Activated CD8-positive, alpha-beta memory T cell treated with anti-CD3 and anti-CD28 coated beads, Interleukin-2, amount 10 ng/mL, durations not matched to agents 7 days and 5 days (primary cell): ENCODE results near the gene SOS1. TPM values are rescaled to one million over a fixed set of nuclear protein-coding genes. Genes with fewer than 3 reads are reported as not detected.
"Not testable (repeated sequence)": the region's sequence is repeated elsewhere in the genome, so short reads cannot be mapped to it uniquely, and the experiment has no call there.

Experiments
- ATAC-seq: fragments of 150-1000 bp; cut with Tn5 transposase; one replicate; pipeline ENCODE4 v1.10.0; 2021; ENCODE audit warnings: moderate library complexity
- CTCF ChIA-PET: fragments of 350-600 bp; sonication (Branson Sonifier 250); formaldehyde crosslinking; loops from one replicate; lab custom pipeline; 2021; ENCODE audit warnings: antibody characterized with exemption; lab: Charles Lee
- DNase-seq: peaks from one replicate; pipeline ENCODE4 v3.0.0-alpha.2; 2020
- H3K27ac Mint-ChIP-seq: one replicate; pipeline ENCODE4 v1.8.0; 2021; ENCODE audit warnings: mild to moderate bottlenecking, mixed read lengths
- H3K27me3 Mint-ChIP-seq: one replicate; pipeline ENCODE4 v1.8.0; 2021; ENCODE audit warnings: mixed read lengths
- H3K36me3 Mint-ChIP-seq: one replicate; pipeline ENCODE4 v1.8.0; 2021; ENCODE audit warnings: mild to moderate bottlenecking, mixed read lengths
- H3K4me1 Mint-ChIP-seq: one replicate; pipeline ENCODE4 v1.8.0; 2021; ENCODE audit warnings: mixed read lengths
- H3K4me3 Mint-ChIP-seq: one replicate; pipeline ENCODE4 v1.8.0; 2021; ENCODE audit warnings: mild to moderate bottlenecking, moderate library complexity, mixed read lengths
- H3K9me3 Mint-ChIP-seq: one replicate; pipeline ENCODE4 v1.8.0; 2022; ENCODE audit warnings: low read depth, mixed read lengths
- total RNA-seq, 2 experiments: library from RNA; stranded (reverse); gene quantifications; one replicate each; pipeline ENCODE4 v1.2.3, GENCODE V29; 2021

The SOS1 gene
- total RNA-seq, result 100 to 1,000 TPM; 134 to 186 TPM

GRCh38 chr2:39120771-39121522 is at the start of gene SOS1:
Gene SOS1 (minus strand): TSS chr2:39121051. CDS start chr2:39120422, 629 bp downstream.
- CTCF ChIA-PET, result interaction anchor here (0.7 to 9.4 kb wide), 20 partner anchors 9 to 173 kb away, joined by 3 to 183 read pairs (median 4); no protein-coding TSS in a partner anchor
- peak within 1 kb of the TSS; percentile 96 for H3K4me3 Mint-ChIP-seq
- no peaks in the 10 kb centered on the region for H3K27me3 Mint-ChIP-seq
- peak within 1 kb of the TSS; percentile 96 for H3K27ac Mint-ChIP-seq
- peak; percentile 97 for DNase-seq
- peaks cover 44% of the 10 kb centered on the region for H3K36me3 Mint-ChIP-seq
- no peaks in the 10 kb centered on the region for H3K9me3 Mint-ChIP-seq
- peaks cover 66% of the 10 kb centered on the region for H3K4me1 Mint-ChIP-seq
- ATAC-seq, result peak; percentile 54

DNA sequence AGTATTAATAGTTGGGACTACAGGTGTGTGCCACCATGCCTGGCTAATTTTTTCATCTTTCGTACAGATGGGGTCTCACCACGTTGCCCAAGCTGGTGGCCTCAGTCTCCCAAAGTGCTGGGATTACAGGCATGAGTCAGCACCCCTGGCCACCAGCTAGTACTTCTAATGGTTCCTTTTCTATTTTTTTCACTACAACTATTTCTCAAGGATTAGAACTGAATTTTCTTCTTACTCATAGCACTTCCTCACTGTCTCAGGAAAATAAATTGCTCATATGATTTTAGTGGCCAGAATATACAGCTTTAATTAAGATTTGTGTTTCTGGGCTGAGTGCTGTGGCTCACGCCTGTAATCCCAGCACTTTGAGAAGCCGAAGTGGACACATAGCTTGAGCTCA is 43.2 kb upstream of the SOS1 start:
- H3K4me3 Mint-ChIP-seq, result no peak overlapping the region
- H3K27ac Mint-ChIP-seq, result no peak overlapping the region
- peaks cover 3% of the 10 kb centered on the region for H3K4me1 Mint-ChIP-seq
- CTCF ChIA-PET, result interaction anchor here (1.2 kb wide), 1 partner anchor 35 kb away, joined by 3 read pairs; no protein-coding TSS in a partner anchor
- H3K36me3 Mint-ChIP-seq, result peaks cover 4% of the 10 kb centered on the region
- H3K27me3 Mint-ChIP-seq, result peaks cover 2% of the 10 kb centered on the region
- DNase-seq, result no peak
- peaks cover 3% of the 10 kb centered on the region for H3K9me3 Mint-ChIP-seq
- ATAC-seq, result no peak

DNA sequence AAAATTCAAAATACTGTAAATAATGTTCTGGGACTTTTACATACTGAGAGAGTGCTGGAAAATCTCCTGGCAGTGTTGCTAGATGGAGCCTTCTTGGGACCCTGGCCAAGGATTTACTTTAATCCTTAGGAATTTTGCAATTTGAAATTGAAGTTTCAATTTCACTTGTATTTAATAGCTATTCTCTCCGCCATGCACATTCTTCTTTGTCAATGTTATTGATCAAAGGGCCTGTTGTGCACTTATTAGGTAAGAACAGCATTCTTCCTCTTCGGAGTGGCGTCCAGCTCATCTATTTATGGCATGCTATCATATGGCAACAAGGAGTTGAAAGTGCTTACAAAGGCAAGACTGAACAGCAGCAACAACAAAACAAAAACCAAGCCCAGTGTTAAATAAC is 40.1 kb upstream of the SOS1 start:
- DNase-seq (no peak), ATAC-seq (no peak)
- H3K36me3 Mint-ChIP-seq, result peaks cover 4% of the 10 kb centered on the region
- CTCF ChIA-PET, result interaction anchor here (0.7 to 1.6 kb wide), 4 partner anchors 50 to 214 kb away, joined by 3 to 4 read pairs (median 3); no protein-coding TSS in a partner anchor
- H3K4me1 Mint-ChIP-seq, result peaks cover 3% of the 10 kb centered on the region
- no peak overlapping the region for H3K27ac Mint-ChIP-seq
- peaks cover 2% of the 10 kb centered on the region for H3K27me3 Mint-ChIP-seq
- no peak overlapping the region for H3K4me3 Mint-ChIP-seq
- H3K9me3 Mint-ChIP-seq, result peaks cover 3% of the 10 kb centered on the region

- ATAC-seq, result no peak
- H3K36me3 Mint-ChIP-seq, result peaks cover 4% of the 10 kb centered on the region
- H3K27me3 Mint-ChIP-seq, result peaks cover 2% of the 10 kb centered on the region
- CTCF ChIA-PET, result no interaction called here
- H3K9me3 Mint-ChIP-seq, result peaks cover 3% of the 10 kb centered on the region
- no peak for DNase-seq
- no peak overlapping the region for H3K27ac Mint-ChIP-seq
- H3K4me1 Mint-ChIP-seq, result peaks cover 6% of the 10 kb centered on the region
- H3K4me3 Mint-ChIP-seq, result no peak overlapping the region
Measured at GRCh38 chr2:39159283-39159682, 38.4 kb upstream of the SOS1 start.

GRCh38 chr2:39158351-39158750 is 37.5 kb upstream of the SOS1 start:
- DNase-seq (no peak), ATAC-seq (no peak)
- peaks cover 1% of the 10 kb centered on the region for H3K27me3 Mint-ChIP-seq
- peaks cover 3% of the 10 kb centered on the region for H3K36me3 Mint-ChIP-seq
- no peak overlapping the region for H3K27ac Mint-ChIP-seq
- H3K4me1 Mint-ChIP-seq, result peaks cover 6% of the 10 kb centered on the region
- peaks cover 2% of the 10 kb centered on the region for H3K9me3 Mint-ChIP-seq
- no peak overlapping the region for H3K4me3 Mint-ChIP-seq
- CTCF ChIA-PET, result interaction anchor here (1.2 kb wide), 1 partner anchor 71 kb away, joined by 3 read pairs; no protein-coding TSS in a partner anchor

GRCh38 chr2:39156846-39157245 is 36.0 kb upstream of the SOS1 start:
- H3K27ac Mint-ChIP-seq, result no peak overlapping the region
- H3K9me3 Mint-ChIP-seq, result no peaks in the 10 kb centered on the region
- H3K27me3 Mint-ChIP-seq, result no peaks in the 10 kb centered on the region
- ATAC-seq (no peak), DNase-seq (no peak)
- H3K4me3 Mint-ChIP-seq, result no peak overlapping the region
- CTCF ChIA-PET, result no interaction called here
- H3K36me3 Mint-ChIP-seq, result no peaks in the 10 kb centered on the region
- H3K4me1 Mint-ChIP-seq, result peaks cover 6% of the 10 kb centered on the region

DNA sequence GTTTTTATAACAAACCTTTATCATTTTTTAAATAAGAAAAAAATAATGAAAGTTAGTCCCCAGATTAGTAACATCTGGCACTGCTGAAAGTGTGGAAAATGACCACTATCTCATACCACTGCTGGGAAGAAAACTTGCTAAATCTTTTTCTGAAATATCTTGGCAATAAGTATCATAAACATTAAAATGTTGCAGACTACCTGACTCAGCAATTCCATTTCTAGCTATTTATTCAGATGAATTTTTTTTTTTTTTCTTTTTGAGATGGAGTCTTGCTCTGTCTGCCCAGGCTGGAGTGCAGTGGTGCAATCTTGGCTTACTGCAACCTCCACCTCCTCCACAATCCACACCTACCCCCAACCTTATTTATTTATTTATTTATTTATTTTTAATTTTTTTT is 35.3 kb upstream of the SOS1 start:
- no peaks in the 10 kb centered on the region for H3K36me3 Mint-ChIP-seq
- H3K4me3 Mint-ChIP-seq, result no peak overlapping the region
- H3K9me3 Mint-ChIP-seq, result no peaks in the 10 kb centered on the region
- no peaks in the 10 kb centered on the region for H3K27me3 Mint-ChIP-seq
- CTCF ChIA-PET, result interaction anchor here (0.9 kb wide), 1 partner anchor 72 kb away, joined by 3 read pairs; no protein-coding TSS in a partner anchor
- peaks cover 6% of the 10 kb centered on the region for H3K4me1 Mint-ChIP-seq
- DNase-seq, result no peak
- ATAC-seq, result no peak
- H3K27ac Mint-ChIP-seq, result no peak overlapping the region

DNA sequence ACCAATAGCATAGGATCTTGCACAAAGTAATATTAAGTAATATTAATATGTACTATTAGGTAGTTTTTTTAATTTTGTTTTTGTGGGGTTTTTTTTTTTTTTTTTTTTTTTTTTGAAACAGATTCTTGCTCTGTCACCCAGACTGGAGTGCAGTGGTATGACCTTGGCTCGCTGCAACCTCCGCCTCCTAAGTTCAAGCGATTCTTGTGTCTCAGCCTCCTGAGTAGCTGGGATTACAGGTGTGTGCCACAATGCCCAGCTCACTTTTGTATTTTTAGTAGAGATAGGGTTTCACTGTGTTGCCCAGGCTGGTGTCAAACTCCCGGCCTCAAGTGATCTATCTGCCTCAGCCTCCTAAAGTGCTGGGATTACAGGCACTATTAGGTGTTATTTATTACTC is 34.7 kb upstream of the SOS1 start:
- ATAC-seq, DNase-seq, H3K9me3 Mint-ChIP-seq, H3K27me3 Mint-ChIP-seq, H3K4me3 Mint-ChIP-seq, H3K4me1 Mint-ChIP-seq, H3K36me3 Mint-ChIP-seq, H3K27ac Mint-ChIP-seq: not testable (repeated sequence)
- CTCF ChIA-PET, result interaction anchor here (0.9 kb wide), 1 partner anchor 72 kb away, joined by 3 read pairs; no protein-coding TSS in a partner anchor

- ATAC-seq, result no peak
- H3K4me3 Mint-ChIP-seq, result no peak overlapping the region
- H3K27ac Mint-ChIP-seq, result no peak overlapping the region
- H3K36me3 Mint-ChIP-seq, result peaks cover 1% of the 10 kb centered on the region
- no peaks in the 10 kb centered on the region for H3K9me3 Mint-ChIP-seq
- no peaks in the 10 kb centered on the region for H3K27me3 Mint-ChIP-seq
- DNase-seq, result no peak
- peaks cover 13% of the 10 kb centered on the region for H3K4me1 Mint-ChIP-seq
- CTCF ChIA-PET, result no interaction called here
Measured at GRCh38 chr2:39154944-39155343, 34.1 kb upstream of the SOS1 start.

GRCh38 chr2:39153312-39153711 is 32.5 kb upstream of the SOS1 start:
- DNase-seq, result no peak
- Mint-ChIP-seq H3K4me3 (no peak overlapping the region), H3K27ac (no peak overlapping the region), H3K27me3 (no peaks in the 10 kb centered on the region), H3K36me3 (peaks cover 1% of the 10 kb centered on the region), H3K4me1 (peaks cover 12% of the 10 kb centered on the region), H3K9me3 (no peaks in the 10 kb centered on the region)
- CTCF ChIA-PET, result no interaction called here
- ATAC-seq, result no peak

GRCh38 chr2:39152504-39152903 is 31.7 kb upstream of the SOS1 start:
- no peak for ATAC-seq
- Mint-ChIP-seq H3K9me3 (no peaks in the 10 kb centered on the region), H3K4me3 (no peak overlapping the region), H3K27ac (no peak overlapping the region), H3K36me3 (peaks cover 3% of the 10 kb centered on the region), H3K4me1 (peaks cover 13% of the 10 kb centered on the region), H3K27me3 (no peaks in the 10 kb centered on the region)
- no peak for DNase-seq
- CTCF ChIA-PET, result interaction anchor here (0.7 kb wide), 1 partner anchor 20 kb away, joined by 3 read pairs; no protein-coding TSS in a partner anchor

GRCh38 chr2:39150890-39151497 is 30.1 kb upstream of the SOS1 start:
- no peak for DNase-seq
- Mint-ChIP-seq H3K4me3 (no peak overlapping the region), H3K9me3 (no peaks in the 10 kb centered on the region), H3K27me3 (no peaks in the 10 kb centered on the region), H3K36me3 (peaks cover 3% of the 10 kb centered on the region), H3K4me1 (peaks cover 15% of the 10 kb centered on the region), H3K27ac (no peak overlapping the region)
- CTCF ChIA-PET, result no interaction called here
- no peak for ATAC-seq

DNA sequence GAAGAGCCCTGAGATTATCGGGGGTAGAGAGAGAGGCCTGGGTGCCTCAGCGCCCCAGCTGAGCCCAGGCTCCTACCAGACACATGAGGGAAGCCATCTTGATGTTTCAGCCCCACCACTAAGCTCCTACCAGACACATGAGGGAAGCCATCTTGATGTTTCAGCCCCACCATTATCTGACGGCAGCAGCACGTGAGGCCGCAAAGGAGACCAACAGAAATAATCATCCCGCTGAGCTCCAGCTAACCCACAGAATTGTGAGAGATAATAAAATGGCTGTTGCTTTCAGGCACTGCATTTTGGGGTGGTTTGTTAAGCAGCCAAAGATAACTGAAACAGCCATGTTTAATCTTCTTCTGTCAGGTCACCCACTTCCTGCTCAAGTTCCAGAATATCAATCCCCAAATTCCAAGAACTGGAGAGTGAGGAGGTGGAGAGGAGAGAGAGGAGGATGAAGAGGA is 29.3 kb upstream of the SOS1 start:
- CTCF ChIA-PET, result interaction anchor here (1.1 kb wide), 1 partner anchor 22 kb away, joined by 3 read pairs; no protein-coding TSS in a partner anchor
- Mint-ChIP-seq H3K9me3 (no peaks in the 10 kb centered on the region), H3K36me3 (peaks cover 3% of the 10 kb centered on the region), H3K4me1 (peaks cover 16% of the 10 kb centered on the region), H3K27me3 (no peaks in the 10 kb centered on the region), H3K27ac (no peak overlapping the region), H3K4me3 (no peak overlapping the region)
- no peak for ATAC-seq
- DNase-seq, result no peak
